Esophagus squamous epithelium (tissue), 5 donors: ENCODE results near the gene ZMIZ1. TPM values are rescaled to one million over a fixed set of nuclear protein-coding genes. Genes with fewer than 3 reads are reported as not detected.

ENCODE experiments used
- DNase-seq: peaks from one replicate; lab custom pipeline; 2025; lab: John Stamatoyannopoulos, UW
- H3K27ac ChIP-seq, 4 donors: fragments of 200-600 bp; sonication (generic); one replicate each; pipeline ENCODE4 v1.5.1; 2016 to 2019; ENCODE audit warnings: mild to moderate bottlenecking in 1 of 4
- H3K27me3 ChIP-seq, 4 donors: fragments of 200-600 bp; sonication (generic); 1 replicate in 3 of 4; 2 replicates in 1 of 4; pipeline versions ENCODE4 v1.5.1 to v1.6.0; 2017 to 2021; ENCODE audit warnings: antibody characterized with exemption in 1 of 4
- H3K36me3 ChIP-seq, 3 donors: fragments of 200-600 bp; sonication (generic); one replicate each; pipeline ENCODE4 v1.5.1; 2016 to 2019
- H3K4me1 ChIP-seq, 3 donors: fragments of 200-600 bp; sonication (generic); one replicate each; pipeline ENCODE4 v1.5.1; 2017 to 2019
- H3K4me3 ChIP-seq, 4 donors: fragments of 200-600 bp; sonication (generic); 1 replicate in 3 of 4; 2 replicates in 1 of 4; pipeline ENCODE4 v1.5.1; 2016 to 2019; ENCODE audit warnings: mild to moderate bottlenecking in 2 of 4, moderate library complexity in 1 of 4
- H3K9me3 ChIP-seq, 3 donors: fragments of 200-600 bp; sonication (generic); one replicate each; pipeline ENCODE4 v1.5.1; 2016 to 2019
- POLR2A ChIP-seq, 4 donors: fragments of 450-650 bp; IDR thresholded peaks; one replicate each; pipeline ENCODE4 v1.6.1; 2017; ENCODE audit warnings: antibody characterized with exemption in 4 of 4, mild to moderate bottlenecking in 4 of 4, moderate library complexity in 3 of 4
- WGBS, 2 donors: methylation state at CpG; one replicate each; pipeline ENCODE4 v1.1.5; 2018; 5-methylcytosine and 5-hydroxymethylcytosine counted together
- intact Hi-C: fragments of 100-400 bp; cut with DNase I; formaldehyde crosslinking; loops from one replicate; pipeline ENCODE4 v1.15.0; 2022
- total RNA-seq, 4 donors: library from RNA; depleted of rRNA; stranded (reverse); fragments of >200 nt; gene quantifications; one replicate each; pipeline ENCODE4 v1.1.0, GENCODE V29; 2016
- TF ChIP-seq, protein P1 (sequence below), 6 experiments: fragments of 450-650 bp in 4 of 6; fragments of 200-600 bp in 2 of 6; sonication (generic) in 2 of 6; IDR thresholded peaks; one replicate each; pipeline ENCODE4 v1.5.1; 2016 to 2019; ENCODE audit warnings: antibody characterized with exemption in 6 of 6, mild to moderate bottlenecking in 4 of 6, moderate library complexity in 4 of 6
- donor health status: DM: yes; HTN: yes; CAD: no.

ZMIZ1 gene
- total RNA-seq, 4 donors from 2014 or later, result 28.2 to 79.5 (median 40.4) TPM

DNA sequence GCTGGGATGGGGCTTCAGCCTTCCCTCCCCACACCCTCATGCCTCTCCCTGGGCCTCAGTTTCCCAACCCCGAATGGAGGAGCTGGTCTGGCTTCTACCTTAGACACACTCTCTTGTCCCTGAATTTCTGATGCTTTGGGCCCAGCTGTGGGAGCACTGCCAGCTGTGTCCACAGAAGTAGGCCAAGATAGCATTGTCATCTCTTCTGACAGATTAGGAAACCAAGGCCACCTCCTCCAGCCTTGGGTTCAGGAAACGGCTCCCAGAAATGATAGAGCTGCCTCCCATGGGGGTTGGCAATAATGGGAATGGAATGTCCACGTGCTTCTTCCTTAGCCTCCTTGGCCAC lies 279.8 kb downstream of the ZMIZ1 start:
- DNase-seq, result no peak
- Histone ChIP-seq H3K27ac (peak overlapping the region; percentile 88 to 95 (median 90)), H3K4me3 (peak overlapping the region; percentile 58 to 78 (median 72)), H3K9me3 (no peaks in the 10 kb centered on the region), H3K36me3 (peaks cover 38 to 49% (median 45%) of the 10 kb centered on the region in 3 donors), H3K4me1 (peaks cover 19 to 65% (median 31%) of the 10 kb centered on the region in 3 donors), H3K27me3 (no peaks in the 10 kb centered on the region)
- TF ChIP-seq, protein P1, sequence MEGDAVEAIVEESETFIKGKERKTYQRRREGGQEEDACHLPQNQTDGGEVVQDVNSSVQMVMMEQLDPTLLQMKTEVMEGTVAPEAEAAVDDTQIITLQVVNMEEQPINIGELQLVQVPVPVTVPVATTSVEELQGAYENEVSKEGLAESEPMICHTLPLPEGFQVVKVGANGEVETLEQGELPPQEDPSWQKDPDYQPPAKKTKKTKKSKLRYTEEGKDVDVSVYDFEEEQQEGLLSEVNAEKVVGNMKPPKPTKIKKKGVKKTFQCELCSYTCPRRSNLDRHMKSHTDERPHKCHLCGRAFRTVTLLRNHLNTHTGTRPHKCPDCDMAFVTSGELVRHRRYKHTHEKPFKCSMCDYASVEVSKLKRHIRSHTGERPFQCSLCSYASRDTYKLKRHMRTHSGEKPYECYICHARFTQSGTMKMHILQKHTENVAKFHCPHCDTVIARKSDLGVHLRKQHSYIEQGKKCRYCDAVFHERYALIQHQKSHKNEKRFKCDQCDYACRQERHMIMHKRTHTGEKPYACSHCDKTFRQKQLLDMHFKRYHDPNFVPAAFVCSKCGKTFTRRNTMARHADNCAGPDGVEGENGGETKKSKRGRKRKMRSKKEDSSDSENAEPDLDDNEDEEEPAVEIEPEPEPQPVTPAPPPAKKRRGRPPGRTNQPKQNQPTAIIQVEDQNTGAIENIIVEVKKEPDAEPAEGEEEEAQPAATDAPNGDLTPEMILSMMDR (IDR thresholded peaks at IDR 0.05), result no peak
- TF ChIP-seq POLR2A (IDR thresholded peaks at IDR 0.05), result no peak
- 56% methylated on average over 1 of the region's 3 CpGs; no CpG with 5 or more reads in 1 of the 2 donors for WGBS, 2 donors
- intact Hi-C loops, result no loop called here

DNA sequence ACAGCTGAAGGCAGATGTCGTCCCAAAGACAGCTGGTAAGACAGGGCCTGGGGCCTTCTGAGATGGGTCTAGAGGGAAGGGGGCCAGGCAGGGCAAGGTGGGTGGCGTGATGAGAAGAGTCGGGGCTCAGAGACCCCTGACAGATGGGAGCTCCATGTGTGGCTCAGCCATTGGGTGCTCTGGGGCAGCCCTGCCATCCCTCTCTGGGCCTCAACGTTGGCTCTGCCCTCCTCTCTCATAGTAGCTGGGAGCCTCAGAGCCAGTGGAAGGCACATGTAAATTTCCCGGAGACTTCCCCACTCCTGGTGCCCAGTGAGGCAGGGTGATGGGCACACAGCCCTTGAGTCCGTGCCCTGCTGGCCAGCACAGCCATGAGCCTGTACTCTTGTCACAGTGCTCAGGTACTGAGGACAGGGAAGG lies 280.3 kb downstream of the ZMIZ1 start:
- DNase-seq, result no peak
- Histone ChIP-seq H3K36me3 (peaks cover 41 to 54% (median 50%) of the 10 kb centered on the region in 3 donors), H3K4me3 (peak overlapping the region in 3 of 4 donors; percentile 67 to 78 (median 77)), H3K27ac (peak overlapping the region; percentile 88 to 95 (median 90)), H3K9me3 (no peaks in the 10 kb centered on the region), H3K4me1 (peaks cover 18 to 61% (median 31%) of the 10 kb centered on the region in 3 donors), H3K27me3 (no peaks in the 10 kb centered on the region)
- intact Hi-C loops, result no loop called here
- TF ChIP-seq, protein P1 (IDR thresholded peaks at IDR 0.05), result no peak
- TF ChIP-seq POLR2A (IDR thresholded peaks at IDR 0.05), result no peak
- 20 to 63% methylated on average over 1 to 2 of the region's 6 CpGs for WGBS, 2 donors

DNA sequence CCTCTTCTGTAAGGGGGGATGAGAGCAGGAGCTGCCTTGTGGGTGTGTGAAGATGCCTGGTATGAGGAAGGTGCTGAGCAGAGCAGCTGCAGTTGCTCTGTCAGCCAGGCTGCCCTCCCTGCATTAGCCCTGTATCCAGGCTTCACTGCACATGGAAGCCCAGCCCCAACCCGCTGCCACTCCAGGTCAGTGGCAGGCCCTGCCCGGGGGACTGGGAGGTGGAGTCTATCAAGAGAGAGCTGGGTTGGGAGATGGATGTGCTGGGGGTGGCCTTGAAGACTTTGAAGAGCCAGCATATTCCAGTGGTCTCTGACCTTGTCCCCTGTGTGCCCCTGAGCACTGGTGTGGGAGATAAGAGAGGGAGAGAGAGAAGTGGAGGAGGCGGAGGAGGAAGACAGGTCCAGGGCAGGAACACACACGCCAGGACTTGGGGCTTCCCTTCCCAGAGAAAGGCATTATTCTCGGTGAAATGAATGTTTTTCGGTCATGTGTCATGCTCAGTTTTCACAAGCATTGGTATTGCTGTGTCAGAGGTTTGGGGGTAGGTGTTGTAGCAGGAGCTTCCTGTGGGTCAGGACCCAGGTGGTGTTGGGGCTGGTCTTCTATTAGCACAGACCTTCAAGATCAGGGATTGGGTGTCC lies 281.1 kb downstream of the ZMIZ1 start:
- Histone ChIP-seq H3K9me3 (no peaks in the 10 kb centered on the region), H3K36me3 (peaks cover 41 to 62% (median 52%) of the 10 kb centered on the region in 3 donors), H3K4me3 (peak overlapping the region in 1 of 4 donors; percentile 78), H3K4me1 (peaks cover 18 to 53% (median 31%) of the 10 kb centered on the region in 3 donors), H3K27me3 (no peaks in the 10 kb centered on the region), H3K27ac (peak overlapping the region; percentile 88 to 95 (median 90))
- 43 to 90% methylated on average over 2 to 4 of the region's 6 CpGs for WGBS, 2 donors
- TF ChIP-seq, protein P1 (IDR thresholded peaks at IDR 0.05), result no peak
- TF ChIP-seq POLR2A (IDR thresholded peaks at IDR 0.05), result no peak
- intact Hi-C loops, result no loop called here
- DNase-seq, result no peak

DNA sequence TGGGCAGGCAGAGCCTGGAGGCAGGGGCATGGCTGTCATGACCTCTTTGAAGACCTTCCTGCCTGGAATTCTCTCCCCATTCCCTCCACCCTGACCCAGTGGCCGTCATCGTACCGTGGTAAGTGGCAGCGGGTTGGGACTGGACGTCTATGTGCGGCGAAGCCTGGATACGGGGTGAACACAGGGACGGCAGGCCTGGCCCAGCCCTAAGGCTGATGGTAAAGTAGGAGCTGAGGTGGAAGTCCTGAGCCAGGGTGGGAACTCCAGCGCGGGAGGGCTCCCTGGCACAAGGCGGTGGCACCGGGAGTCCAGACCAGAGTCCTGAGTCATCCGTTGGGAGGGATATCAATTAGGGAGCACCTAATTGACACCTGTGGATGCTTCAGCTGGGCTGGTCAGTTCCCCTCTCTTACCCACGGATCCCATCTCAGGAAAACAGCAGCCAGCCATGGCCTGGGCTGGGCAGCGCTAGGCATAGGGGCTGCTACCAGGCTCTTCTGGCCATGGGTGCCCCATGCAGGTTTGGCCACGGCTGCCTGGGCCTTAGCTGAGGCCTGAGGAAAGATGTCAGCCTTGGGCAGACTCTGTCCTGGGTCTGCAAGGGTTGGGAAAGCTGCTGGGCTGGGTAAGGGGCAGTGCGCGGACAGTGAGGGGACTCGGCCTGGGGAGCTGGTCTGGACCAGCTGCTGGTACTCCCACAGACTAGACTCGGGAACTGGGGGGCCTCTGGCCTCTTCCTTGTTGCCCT lies 281.8 kb downstream of the ZMIZ1 start:
- no peaks in the 10 kb centered on the region for H3K9me3 ChIP-seq
- WGBS, 2 donors, result 72 to 82% methylated on average over 8 to 10 of the region's 21 CpGs
- peak overlapping the region in 2 of 4 donors; percentile 1 to 89 for H3K27ac ChIP-seq
- no peak for TF ChIP-seq POLR2A (IDR thresholded peaks at IDR 0.05)
- TF ChIP-seq, protein P1 (IDR thresholded peaks at IDR 0.05), result no peak
- intact Hi-C loops, result no loop called here
- H3K4me1 ChIP-seq, result peaks cover 18 to 47% (median 31%) of the 10 kb centered on the region in 3 donors
- no peak overlapping the region for H3K4me3 ChIP-seq
- no peaks in the 10 kb centered on the region for H3K27me3 ChIP-seq
- H3K36me3 ChIP-seq, result peaks cover 47 to 69% (median 52%) of the 10 kb centered on the region in 3 donors
- no peak for DNase-seq

DNA sequence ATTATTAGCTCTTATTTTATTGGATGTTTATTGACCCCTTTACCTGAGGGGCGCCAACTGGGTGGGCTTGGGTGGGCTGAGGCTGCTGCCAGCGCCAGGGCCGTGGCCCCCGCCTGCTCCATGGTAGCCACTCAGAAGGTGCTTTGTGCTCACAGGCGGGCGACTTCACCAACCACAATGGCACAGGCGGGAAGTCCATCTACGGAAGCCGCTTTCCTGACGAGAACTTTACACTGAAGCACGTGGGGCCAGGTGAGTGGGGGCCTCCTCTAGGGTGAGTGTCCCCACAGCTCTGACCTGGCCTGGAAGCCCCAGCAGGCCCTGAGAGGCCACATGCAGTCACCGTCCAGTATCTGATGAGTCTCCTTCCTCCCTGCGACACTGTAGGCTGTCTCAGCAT lies 282.6 kb downstream of the ZMIZ1 start:
- Histone ChIP-seq H3K4me1 (peaks cover 16 to 41% (median 31%) of the 10 kb centered on the region in 3 donors), H3K9me3 (no peaks in the 10 kb centered on the region), H3K36me3 (peaks cover 47 to 74% (median 52%) of the 10 kb centered on the region in 3 donors), H3K27me3 (no peaks in the 10 kb centered on the region), H3K4me3 (no peak overlapping the region), H3K27ac (no peak overlapping the region)
- intact Hi-C loops, result no loop called here
- DNase-seq, result no peak
- TF ChIP-seq, protein P1 (IDR thresholded peaks at IDR 0.05), result no peak
- no peak for TF ChIP-seq POLR2A (IDR thresholded peaks at IDR 0.05)
- 90 to 92% methylated on average over 8 of the region's 13 CpGs for WGBS, 2 donors
